ENCODE measurements around the gene KREMEN1.

GRCh38 chr22:29213493-29213892 is 140.7 kb downstream of the KREMEN1 start:
- TF ChIP-seq, protein P1, sequence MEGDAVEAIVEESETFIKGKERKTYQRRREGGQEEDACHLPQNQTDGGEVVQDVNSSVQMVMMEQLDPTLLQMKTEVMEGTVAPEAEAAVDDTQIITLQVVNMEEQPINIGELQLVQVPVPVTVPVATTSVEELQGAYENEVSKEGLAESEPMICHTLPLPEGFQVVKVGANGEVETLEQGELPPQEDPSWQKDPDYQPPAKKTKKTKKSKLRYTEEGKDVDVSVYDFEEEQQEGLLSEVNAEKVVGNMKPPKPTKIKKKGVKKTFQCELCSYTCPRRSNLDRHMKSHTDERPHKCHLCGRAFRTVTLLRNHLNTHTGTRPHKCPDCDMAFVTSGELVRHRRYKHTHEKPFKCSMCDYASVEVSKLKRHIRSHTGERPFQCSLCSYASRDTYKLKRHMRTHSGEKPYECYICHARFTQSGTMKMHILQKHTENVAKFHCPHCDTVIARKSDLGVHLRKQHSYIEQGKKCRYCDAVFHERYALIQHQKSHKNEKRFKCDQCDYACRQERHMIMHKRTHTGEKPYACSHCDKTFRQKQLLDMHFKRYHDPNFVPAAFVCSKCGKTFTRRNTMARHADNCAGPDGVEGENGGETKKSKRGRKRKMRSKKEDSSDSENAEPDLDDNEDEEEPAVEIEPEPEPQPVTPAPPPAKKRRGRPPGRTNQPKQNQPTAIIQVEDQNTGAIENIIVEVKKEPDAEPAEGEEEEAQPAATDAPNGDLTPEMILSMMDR (IDR thresholded peaks at IDR 0.05) = no peak
- no peak for TF ChIP-seq POLR2AphosphoS5 (IDR thresholded peaks at IDR 0.05; ENCODE audit: low read depth, low read length)
- TF ChIP-seq TCF7L2 (IDR thresholded peaks at IDR 0.05; ENCODE audit: low read depth, low read length) = no peak
- no peak for TF ChIP-seq SIN3A (IDR thresholded peaks at IDR 0.05; ENCODE audit: borderline replicate concordance, insufficient read depth, low read depth, low read length)
- TF ChIP-seq REST (IDR thresholded peaks at IDR 0.05; ENCODE audit: insufficient read depth in 1 of 2, low read depth in 2 of 2, low read length in 1 of 2) = no peak
